Cardiac fibroblast (primary cell): ENCODE results near the gene TUBB4A.
A peak's percentile ranks its signal among the peaks of the same experiment; 100 is the strongest.

Source experiments
- DNase-seq, 2 donors: peaks; one replicate each; pipeline versions ENCODE4 v3.0.0 to v3.0.0-alpha.2; 2010; ENCODE audit warnings: low read depth in 2 of 2
- H3K4me3 ChIP-seq, 2 donors: replicated peaks in 1 of 2; 1 replicate in 1 of 2; 2 replicates in 1 of 2; pipeline ENCODE4 v1.5.1; 2011; ENCODE audit warnings: low read depth in 2 of 2, low read length in 2 of 2, mild to moderate bottlenecking in 2 of 2, moderate library complexity in 1 of 2
- CTCF ChIP-seq: IDR thresholded peaks from one replicate; pipeline ENCODE4 v1.5.1; 2011; ENCODE audit warnings: low read depth, mild to moderate bottlenecking, low read length, inconsistent platforms

TUBB4A gene

GRCh38 chr19:6482343-6482686 lies 19.8 kb downstream of the TUBB4A start:
- no peak overlapping the region for H3K4me3 ChIP-seq

GRCh38 chr19:6481541-6482342 lies 20.4 kb downstream of the TUBB4A start, which contains the start of gene DENND1C:
Gene DENND1C, minus strand, starts transcription at chr19:6481787. Its CDS starts 92 bp downstream, at chr19:6481695.
- H3K4me3 ChIP-seq, result no peak within 1 kb of the TSS
- peak in 1 of 2 donors; percentile 16 for DNase-seq
- peak; percentile 55 for TF ChIP-seq CTCF

More at GRCh38 chr19:6482343-6482686, 19.8 kb downstream of the TUBB4A start:
- no peak for DNase-seq
- no peak for TF ChIP-seq CTCF

- DNase-seq, result no peak
- TF ChIP-seq CTCF, result no peak
- H3K4me3 ChIP-seq, result no peak overlapping the region
Observed at GRCh38 chr19:6480848-6481415, 21.2 kb downstream of the TUBB4A start.

GRCh38 chr19:6479836-6480398 lies 22.2 kb downstream of the TUBB4A start:
- DNase-seq, result no peak
- TF ChIP-seq CTCF, result no peak
- no peak overlapping the region for H3K4me3 ChIP-seq

- no peak for DNase-seq
- TF ChIP-seq CTCF, result no peak
- H3K4me3 ChIP-seq, result no peak overlapping the region
Observed at GRCh38 chr19:6478815-6479214, 23.3 kb downstream of the TUBB4A start.

GRCh38 chr19:6476896-6477431 lies 25.1 kb downstream of the TUBB4A start:
- H3K4me3 ChIP-seq, result no peak overlapping the region
- TF ChIP-seq CTCF, result no peak
- DNase-seq, result no peak
